ENCODE data around the gene TPO.

- TF ChIP-seq GATA2 (IDR thresholded peaks at IDR 0.05; ENCODE audit: low read depth, low read length) (no peak), GATA3 (IDR thresholded peaks at IDR 0.05; ENCODE audit: low read depth, low read length) (no peak)
Observed at GRCh38 chr2:1487758-1488157, 74.5 kb downstream of the TPO start.
